CMK (cell line): ENCODE results near the gene PEF1.

Source experiments
- DNase-seq: peaks from one replicate; pipeline ENCODE4 v3.0.0-alpha.2; 2010; ENCODE audit warnings: low read depth

PEF1 gene

DNA sequence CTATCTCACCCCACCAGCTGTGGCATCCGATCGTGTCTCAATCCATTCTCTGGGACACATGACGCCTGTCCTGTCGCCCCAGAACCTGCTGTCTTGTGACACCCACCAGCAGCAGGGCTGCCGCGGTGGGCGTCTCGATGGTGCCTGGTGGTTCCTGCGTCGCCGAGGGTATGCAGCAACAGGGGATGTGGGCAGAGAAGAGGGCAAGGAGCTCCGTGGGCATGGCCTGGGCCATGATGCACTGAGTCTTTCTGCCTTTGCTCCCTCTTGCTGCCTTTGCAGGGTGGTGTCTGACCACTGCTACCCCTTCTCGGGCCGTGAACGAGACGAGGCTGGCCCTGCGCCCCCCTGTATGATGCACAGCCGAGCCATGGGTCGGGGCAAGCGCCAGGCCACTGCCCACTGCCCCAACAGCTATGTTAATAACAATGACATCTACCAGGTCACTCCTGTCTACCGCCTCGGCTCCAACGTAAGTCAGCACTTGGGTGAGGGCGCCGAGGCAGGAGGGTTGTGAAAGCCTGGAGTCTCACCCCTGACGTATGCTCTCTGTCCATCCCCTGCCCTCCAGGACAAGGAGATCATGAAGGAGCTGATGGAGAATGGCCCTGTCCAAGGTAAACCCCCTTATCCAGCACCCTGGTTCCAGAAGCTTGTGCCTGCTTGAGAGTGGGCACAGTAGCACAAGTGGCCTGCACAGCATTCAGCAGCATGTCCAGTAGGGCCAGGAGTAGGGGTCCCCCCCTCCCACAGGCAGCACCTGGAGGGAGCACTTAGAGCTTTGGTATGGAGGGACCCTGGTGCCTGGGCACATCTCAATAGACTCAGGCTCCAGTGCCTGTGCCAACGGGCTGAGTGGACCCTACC lies 59.6 kb downstream of the PEF1 start:
- no peak for DNase-seq

DNA sequence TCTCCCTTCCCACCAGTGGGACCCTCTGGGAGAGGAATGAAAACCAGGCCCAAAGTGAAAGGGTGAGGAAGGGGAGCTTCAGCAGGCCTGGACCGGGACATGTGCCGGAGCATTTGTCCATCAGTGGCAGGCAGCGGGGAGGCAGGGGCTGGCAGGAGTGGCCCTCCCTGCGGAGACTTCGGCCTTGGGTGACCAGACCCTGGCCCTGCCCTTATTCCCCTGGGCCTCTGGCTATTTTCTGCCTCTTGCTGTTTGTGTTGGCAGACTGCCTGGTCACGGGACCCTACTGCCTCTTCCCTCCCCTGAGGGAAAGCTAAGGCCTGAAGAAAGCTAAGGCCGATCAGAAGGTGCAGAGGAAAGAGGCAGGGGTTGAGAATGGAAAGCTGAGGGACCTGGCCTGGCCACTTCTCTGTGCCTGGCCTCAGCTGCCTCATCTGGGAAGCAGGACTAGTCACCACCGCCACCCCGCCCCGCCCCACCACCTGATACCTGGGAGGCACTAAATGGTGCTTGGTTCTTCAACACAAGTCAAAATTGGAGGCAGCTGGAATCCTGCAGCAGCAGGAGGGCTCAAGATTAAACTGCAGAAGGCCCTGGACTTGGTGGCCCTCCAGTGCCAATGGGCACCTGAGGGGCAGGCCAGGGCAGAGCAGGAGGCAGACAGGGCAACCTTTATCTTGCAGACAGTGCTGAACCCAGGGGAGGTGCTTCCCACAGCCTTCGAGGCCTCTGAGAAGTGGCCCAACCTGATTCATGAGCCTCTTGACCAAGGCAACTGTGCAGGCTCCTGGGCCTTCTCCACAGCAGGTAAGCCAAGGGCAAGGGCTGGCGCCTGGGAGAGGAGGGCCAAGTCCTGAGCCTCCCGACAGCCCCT lies 60.4 kb downstream of the PEF1 start:
- no peak for DNase-seq

DNA sequence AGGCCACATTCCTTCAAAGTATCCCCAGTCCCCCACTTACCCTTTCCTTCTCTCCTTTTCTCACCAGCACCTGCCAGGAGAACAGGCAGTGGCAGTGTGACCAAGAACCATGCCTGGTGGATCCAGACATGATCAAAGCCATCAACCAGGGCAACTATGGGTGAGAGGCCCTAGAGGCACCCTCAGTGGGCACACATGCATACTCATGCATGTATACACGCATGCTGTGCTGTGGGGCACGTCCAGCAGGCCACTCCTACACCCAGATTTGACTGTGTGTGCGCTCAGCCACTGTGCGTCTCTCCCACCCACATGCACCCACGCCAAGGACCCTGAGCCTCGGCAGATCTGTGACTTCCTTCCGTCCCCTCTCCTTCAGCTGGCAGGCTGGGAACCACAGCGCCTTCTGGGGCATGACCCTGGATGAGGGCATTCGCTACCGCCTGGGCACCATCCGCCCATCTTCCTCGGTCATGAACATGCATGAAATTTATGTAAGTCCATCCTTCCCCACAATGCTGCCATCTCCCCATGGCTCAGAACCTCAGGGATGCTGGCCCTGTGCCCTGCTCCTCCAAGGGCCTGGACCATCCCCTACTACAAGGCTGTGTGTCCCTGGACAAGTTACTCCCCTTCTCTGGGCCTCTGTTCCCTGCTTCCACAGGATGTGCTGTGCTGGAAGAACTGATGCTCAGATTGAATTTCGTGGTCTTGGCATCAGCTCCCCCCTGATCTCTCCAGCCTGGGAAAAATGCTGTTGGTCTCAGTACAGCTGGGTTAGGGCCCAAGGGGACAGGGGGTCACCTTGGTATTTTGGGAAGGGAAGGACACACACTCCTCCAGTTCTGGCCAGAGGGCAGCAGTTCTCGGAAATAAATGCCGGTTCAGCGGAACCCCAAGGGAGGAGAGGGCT lies 61.3 kb downstream of the PEF1 start:
- no peak for DNase-seq

DNA sequence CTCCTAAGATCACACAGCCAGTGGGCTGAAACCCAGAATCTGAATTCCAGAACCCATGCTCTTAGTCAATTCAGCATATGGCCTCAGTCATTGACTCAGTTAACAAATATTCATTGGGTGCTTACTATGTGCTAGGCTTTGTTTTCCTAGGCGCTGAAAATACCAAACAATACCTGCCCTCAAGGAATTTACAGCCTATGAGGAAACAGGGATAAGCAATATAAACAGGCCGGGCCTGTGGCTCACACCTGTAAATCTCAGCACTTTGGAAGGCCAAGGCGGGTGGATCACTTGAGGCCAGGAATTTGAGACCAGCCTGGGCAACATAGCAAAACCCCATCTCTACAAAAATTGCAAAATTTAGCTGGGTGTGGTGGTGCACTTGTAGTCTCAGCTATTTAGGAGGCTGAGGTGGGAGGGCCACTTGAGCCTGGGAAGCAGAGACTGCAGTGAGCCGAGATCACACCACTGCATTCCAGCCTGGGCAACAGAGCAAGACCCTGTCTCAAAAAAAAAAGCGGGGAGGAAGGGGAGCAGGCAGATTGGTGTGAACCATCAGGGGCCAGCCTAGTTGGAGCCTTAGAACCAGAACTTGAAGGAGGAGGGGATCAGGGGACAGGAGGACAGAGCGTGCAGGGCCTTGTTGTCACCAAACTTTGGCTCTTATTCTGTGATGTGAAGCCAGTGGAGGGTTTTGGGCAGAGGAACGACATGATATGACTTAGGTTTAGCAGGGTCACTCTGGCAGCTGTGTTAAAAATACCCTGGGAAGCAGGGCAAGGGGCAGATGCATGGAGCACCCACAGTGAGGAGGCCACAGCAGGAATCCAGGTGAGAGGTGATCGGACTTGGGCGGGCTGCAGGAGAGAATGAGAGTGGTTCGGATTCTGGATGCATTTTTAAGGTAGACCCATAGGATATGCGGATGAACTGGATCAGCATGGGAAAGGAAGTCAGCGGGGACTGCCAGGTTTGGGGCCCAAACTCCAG lies 62.6 kb downstream of the PEF1 start:
- DNase-seq = no peak

DNA sequence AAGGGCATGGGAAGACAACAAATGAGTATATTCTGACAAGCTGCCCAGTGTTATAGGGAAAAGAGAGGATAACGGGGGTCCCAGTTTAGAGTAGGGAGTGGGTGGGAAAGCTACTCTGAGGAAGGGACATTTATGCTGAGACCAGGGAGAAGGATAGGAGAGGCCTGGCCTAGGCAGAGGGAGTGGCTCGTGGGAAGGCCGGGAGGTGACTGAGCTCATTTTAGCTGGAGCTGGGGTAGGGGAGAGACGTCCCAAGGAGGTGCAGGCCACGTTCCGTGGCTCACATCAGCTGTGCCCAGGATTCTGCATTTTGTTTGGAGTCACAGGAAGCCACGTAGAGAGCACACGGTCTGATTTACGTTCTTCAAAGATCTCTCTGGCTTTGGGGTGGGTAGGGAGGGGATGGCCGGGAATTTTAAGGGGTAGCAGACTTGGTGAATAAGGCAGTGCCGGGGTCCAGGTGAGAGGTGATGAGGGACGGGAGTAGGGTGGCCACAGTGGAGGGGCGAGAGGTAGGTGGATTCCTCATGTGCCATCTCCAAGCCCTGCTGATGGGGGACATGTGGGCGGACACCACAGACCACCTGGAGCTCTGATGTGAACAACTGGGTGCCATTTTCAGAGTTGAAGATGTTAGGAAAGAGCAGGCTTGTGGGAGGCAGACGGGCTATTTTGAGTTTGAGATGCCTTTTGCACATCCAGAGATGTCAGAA lies 63.6 kb downstream of the PEF1 start:
- DNase-seq = no peak

DNA sequence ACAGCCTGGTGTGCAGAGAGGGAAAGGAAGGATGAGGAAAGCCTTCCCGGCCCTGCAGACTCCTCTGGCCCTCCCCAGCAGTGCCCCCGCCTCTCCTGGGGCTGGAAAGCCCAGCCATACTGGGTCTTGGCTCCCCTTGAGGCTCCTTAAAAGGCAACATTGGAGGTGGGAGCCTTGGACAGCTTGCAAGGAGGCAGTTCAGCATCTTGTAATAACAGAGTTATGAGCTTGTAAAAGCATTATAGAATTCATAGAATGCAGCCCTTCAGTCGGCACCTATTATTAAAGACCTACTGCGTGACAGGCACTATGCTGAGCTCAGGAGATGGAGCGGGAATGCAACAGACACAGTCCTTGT lies 64.2 kb downstream of the PEF1 start:
- DNase-seq = no peak
